ENCODE results near the gene RBM20.

GRCh38 chr10:110764378-110764777, 120.2 kb downstream of the RBM20 start:
- TF ChIP-seq POLR2A (IDR thresholded peaks at IDR 0.05) = no peak
- no peak for TF ChIP-seq CTCF (IDR thresholded peaks at IDR 0.05)

Measured in uterus (tissue), 2 donors.